ENCODE data around the gene SLC41A3. TPM values are rescaled to one million over a fixed set of nuclear protein-coding genes. Genes with fewer than 3 reads are reported as not detected.

Gene SLC41A3
- total RNA-seq, 2 donors from 2014 or later, result 46.8 to 50.4 TPM

GRCh38 chr3:126026277-126026751 is 57.6 kb downstream of the SLC41A3 start:
- H3K27ac Mint-ChIP-seq, result no peak overlapping the region
- H3K36me3 Mint-ChIP-seq (ENCODE audit: low read depth), result peaks cover 72% of the 10 kb centered on the region
- Histone ChIP-seq H3K4me3 (ENCODE audit: low read length) (no peak overlapping the region), H3K27me3 (ENCODE audit: control insufficient read depth, insufficient read depth, low read length, poor library complexity, severe bottlenecking) (no peaks in the 10 kb centered on the region), H3K9me3 (ENCODE audit: control insufficient read depth, low read length) (peaks cover 36% of the 10 kb centered on the region), H3K36me3 (ENCODE audit: control insufficient read depth, insufficient read depth, low read length) (peaks cover 41% of the 10 kb centered on the region), H3K9ac (ENCODE audit: extremely low read depth, low read length, poor library complexity, severe bottlenecking) (no peak overlapping the region), H3K27ac (ENCODE audit: low read depth, low read length) (no peak overlapping the region), H3K4me1 (ENCODE audit: control insufficient read depth, insufficient read depth, low read length) (peaks cover 3% of the 10 kb centered on the region)
- peaks cover 40% of the 10 kb centered on the region for H3K9me3 Mint-ChIP-seq
- no peaks in the 10 kb centered on the region for H3K27me3 Mint-ChIP-seq (ENCODE audit: insufficient read depth)
- no peak for DNase-seq
- H3K4me1 Mint-ChIP-seq, result peaks cover 9% of the 10 kb centered on the region
- TF ChIP-seq CTCF (conservative IDR thresholded peaks at IDR 0.05), result no peak
- H3K4me3 Mint-ChIP-seq, result no peak overlapping the region
- 89 to 95% methylated on average over 8 to 11 of the region's 11 CpGs for WGBS, 2 experiments (ENCODE audit: insufficient coverage in 1 of 2, insufficient read length in 1 of 2)

- no peak overlapping the region for H3K4me3 Mint-ChIP-seq
- peaks cover 40% of the 10 kb centered on the region for H3K9me3 Mint-ChIP-seq
- Histone ChIP-seq H3K27ac (ENCODE audit: low read depth, low read length) (no peak overlapping the region), H3K36me3 (ENCODE audit: control insufficient read depth, insufficient read depth, low read length) (peaks cover 39% of the 10 kb centered on the region), H3K4me3 (ENCODE audit: low read length) (no peak overlapping the region), H3K4me1 (ENCODE audit: control insufficient read depth, insufficient read depth, low read length) (peaks cover 3% of the 10 kb centered on the region), H3K27me3 (ENCODE audit: control insufficient read depth, insufficient read depth, low read length, poor library complexity, severe bottlenecking) (no peaks in the 10 kb centered on the region), H3K9me3 (ENCODE audit: control insufficient read depth, low read length) (peaks cover 36% of the 10 kb centered on the region), H3K9ac (ENCODE audit: extremely low read depth, low read length, poor library complexity, severe bottlenecking) (no peak overlapping the region)
- peaks cover 13% of the 10 kb centered on the region for H3K4me1 Mint-ChIP-seq
- WGBS, 2 experiments (ENCODE audit: insufficient coverage in 1 of 2, insufficient read length in 1 of 2), result 92% methylated on average over 4 of the region's 4 CpGs; no CpG with 5 or more reads in 1 of the 2 experiments
- no peak for DNase-seq
- no peak overlapping the region for H3K27ac Mint-ChIP-seq
- TF ChIP-seq CTCF (conservative IDR thresholded peaks at IDR 0.05), result no peak
- H3K36me3 Mint-ChIP-seq (ENCODE audit: low read depth), result peaks cover 75% of the 10 kb centered on the region
- no peaks in the 10 kb centered on the region for H3K27me3 Mint-ChIP-seq (ENCODE audit: insufficient read depth)
Measured at GRCh38 chr3:126025862-126026261, 58.1 kb downstream of the SLC41A3 start.

GRCh38 chr3:126025116-126025729 is 58.7 kb downstream of the SLC41A3 start:
- DNase-seq, result no peak
- H3K27ac ChIP-seq (ENCODE audit: low read depth, low read length), result no peak overlapping the region
- H3K27me3 ChIP-seq (ENCODE audit: control insufficient read depth, insufficient read depth, low read length, poor library complexity, severe bottlenecking), result no peaks in the 10 kb centered on the region
- H3K9ac ChIP-seq (ENCODE audit: extremely low read depth, low read length, poor library complexity, severe bottlenecking), result no peak overlapping the region
- H3K9me3 Mint-ChIP-seq, result peaks cover 36% of the 10 kb centered on the region
- no peak overlapping the region for H3K27ac Mint-ChIP-seq
- peaks cover 31% of the 10 kb centered on the region for H3K9me3 ChIP-seq (ENCODE audit: control insufficient read depth, low read length)
- no peak overlapping the region for H3K4me3 ChIP-seq (ENCODE audit: low read length)
- H3K36me3 Mint-ChIP-seq (ENCODE audit: low read depth), result peaks cover 73% of the 10 kb centered on the region
- H3K4me1 Mint-ChIP-seq, result peaks cover 18% of the 10 kb centered on the region
- peaks cover 7% of the 10 kb centered on the region for H3K4me1 ChIP-seq (ENCODE audit: control insufficient read depth, insufficient read depth, low read length)
- H3K27me3 Mint-ChIP-seq (ENCODE audit: insufficient read depth), result no peaks in the 10 kb centered on the region
- no peak overlapping the region for H3K4me3 Mint-ChIP-seq
- no peak for TF ChIP-seq CTCF (conservative IDR thresholded peaks at IDR 0.05)
- H3K36me3 ChIP-seq (ENCODE audit: control insufficient read depth, insufficient read depth, low read length), result peaks cover 34% of the 10 kb centered on the region
- 86 to 88% methylated on average over 10 to 14 of the region's 14 CpGs for WGBS, 2 experiments (ENCODE audit: insufficient coverage in 1 of 2, insufficient read length in 1 of 2)
